SK-N-MC (cell line): ENCODE results near the gene IPP.

ENCODE experiments used
- DNase-seq: peaks from one replicate; pipeline ENCODE4 v3.0.0-alpha.2; 2011; ENCODE audit warnings: low read depth, low spot score
- H3K27ac ChIP-seq: fragments of 200-600 bp; sonication (generic); 2 replicates; pipeline ENCODE4 v1.5.1; 2016; ENCODE audit warnings: mixed run types
- H3K36me3 ChIP-seq: fragments of 200-600 bp; sonication (generic); 2 replicates; pipeline ENCODE4 v1.6.1; 2017; ENCODE audit warnings: antibody characterized with exemption, low read length, mixed read lengths; ENCODE audit not compliant: insufficient read depth
- H3K4me3 ChIP-seq: fragments of 200-600 bp; sonication (generic); 2 replicates; pipeline ENCODE4 v1.5.1; 2016
- H3K9ac ChIP-seq: fragments of 200-600 bp; sonication (generic); 2 replicates; pipeline ENCODE4 v1.8.0; 2017; ENCODE audit warnings: mixed run types, mixed read lengths; ENCODE audit not compliant: insufficient read length
- H3K9me3 ChIP-seq: fragments of 200-600 bp; sonication (generic); 2 replicates; pipeline ENCODE4 v1.6.1; 2017; ENCODE audit warnings: low read depth, mild to moderate bottlenecking, antibody characterized with exemption, low read length, moderate library complexity, mixed read lengths
- EZH2 ChIP-seq: fragments of 200-600 bp; sonication (generic); IDR thresholded peaks from one replicate; pipeline ENCODE4 v1.6.1; 2017; ENCODE audit warnings: antibody characterized with exemption
- FOXP2 ChIP-seq: optimal IDR thresholded peaks from 2 replicates; pipeline ENCODE3; 2011; ENCODE audit warnings: mild to moderate bottlenecking, moderate library complexity; ENCODE audit not compliant: insufficient read depth; ENCODE audit errors: extremely low read length, control extremely low read depth
- POLR2AphosphoS5 ChIP-seq: IDR thresholded peaks from 2 replicates; pipeline ENCODE4 v1.6.1; 2012; ENCODE audit warnings: mild to moderate bottlenecking, low read depth, low read length, borderline replicate concordance

IPP gene

GRCh38 chr1:45667321-45668111, 82.9 kb downstream of the IPP start:
- Histone ChIP-seq H3K27ac (no peak overlapping the region), H3K36me3 (peaks cover 8% of the 10 kb centered on the region), H3K4me3 (no peak overlapping the region), H3K9ac (no peak overlapping the region), H3K9me3 (no peaks in the 10 kb centered on the region)
- no peak for TF ChIP-seq POLR2AphosphoS5
- no peak for TF ChIP-seq FOXP2
- TF ChIP-seq EZH2 = no peak
- no peak for DNase-seq

DNA sequence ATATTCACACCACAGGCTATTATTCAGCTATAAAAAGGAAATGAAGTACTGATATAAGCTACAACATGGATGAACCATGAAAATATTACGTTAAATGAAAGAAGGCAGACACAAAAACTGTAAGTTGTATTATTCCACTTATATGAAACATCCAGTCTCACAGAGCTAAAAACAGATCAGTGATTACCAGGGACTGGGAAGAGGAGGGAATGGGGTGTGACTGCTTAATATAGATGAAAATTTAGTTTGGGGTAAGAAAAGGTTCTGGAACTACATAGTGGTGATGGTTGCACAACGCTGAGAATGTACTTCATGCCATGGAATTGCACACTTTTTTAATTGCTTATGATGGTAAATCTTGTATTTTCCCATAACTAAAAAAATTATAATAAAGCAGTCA, 83.6 kb downstream of the IPP start:
- Histone ChIP-seq H3K27ac (no peak overlapping the region), H3K4me3 (no peak overlapping the region), H3K9me3 (no peaks in the 10 kb centered on the region), H3K9ac (no peak overlapping the region), H3K36me3 (peaks cover 8% of the 10 kb centered on the region)
- TF ChIP-seq POLR2AphosphoS5 (no peak), EZH2 (no peak), FOXP2 (no peak)
- DNase-seq = no peak

- DNase-seq = no peak
- Histone ChIP-seq H3K9ac (no peak overlapping the region), H3K9me3 (no peaks in the 10 kb centered on the region), H3K4me3 (no peak overlapping the region), H3K27ac (no peak overlapping the region), H3K36me3 (peaks cover 58% of the 10 kb centered on the region)
- TF ChIP-seq EZH2 (no peak), FOXP2 (no peak), POLR2AphosphoS5 (no peak)
Measured at GRCh38 chr1:45660336-45660735, 90.1 kb downstream of the IPP start.

- no peak for DNase-seq
- Histone ChIP-seq H3K9me3 (no peaks in the 10 kb centered on the region), H3K36me3 (peaks cover 69% of the 10 kb centered on the region), H3K27ac (no peak overlapping the region), H3K4me3 (no peak overlapping the region), H3K9ac (no peak overlapping the region)
- TF ChIP-seq FOXP2 (no peak), POLR2AphosphoS5 (no peak), EZH2 (no peak)
Measured at GRCh38 chr1:45659222-45659621, 91.2 kb downstream of the IPP start.

GRCh38 chr1:45658171-45658570, 92.3 kb downstream of the IPP start:
- no peak overlapping the region for H3K9ac ChIP-seq
- no peaks in the 10 kb centered on the region for H3K9me3 ChIP-seq
- H3K27ac ChIP-seq = no peak overlapping the region
- DNase-seq = no peak
- no peak overlapping the region for H3K4me3 ChIP-seq
- TF ChIP-seq POLR2AphosphoS5 (no peak), EZH2 (no peak), FOXP2 (no peak)
- H3K36me3 ChIP-seq = peaks cover 79% of the 10 kb centered on the region

- Histone ChIP-seq H3K27ac (no peak overlapping the region), H3K9me3 (no peaks in the 10 kb centered on the region)
Measured at GRCh38 chr1:45656573-45657226, 93.8 kb downstream of the IPP start.

DNA sequence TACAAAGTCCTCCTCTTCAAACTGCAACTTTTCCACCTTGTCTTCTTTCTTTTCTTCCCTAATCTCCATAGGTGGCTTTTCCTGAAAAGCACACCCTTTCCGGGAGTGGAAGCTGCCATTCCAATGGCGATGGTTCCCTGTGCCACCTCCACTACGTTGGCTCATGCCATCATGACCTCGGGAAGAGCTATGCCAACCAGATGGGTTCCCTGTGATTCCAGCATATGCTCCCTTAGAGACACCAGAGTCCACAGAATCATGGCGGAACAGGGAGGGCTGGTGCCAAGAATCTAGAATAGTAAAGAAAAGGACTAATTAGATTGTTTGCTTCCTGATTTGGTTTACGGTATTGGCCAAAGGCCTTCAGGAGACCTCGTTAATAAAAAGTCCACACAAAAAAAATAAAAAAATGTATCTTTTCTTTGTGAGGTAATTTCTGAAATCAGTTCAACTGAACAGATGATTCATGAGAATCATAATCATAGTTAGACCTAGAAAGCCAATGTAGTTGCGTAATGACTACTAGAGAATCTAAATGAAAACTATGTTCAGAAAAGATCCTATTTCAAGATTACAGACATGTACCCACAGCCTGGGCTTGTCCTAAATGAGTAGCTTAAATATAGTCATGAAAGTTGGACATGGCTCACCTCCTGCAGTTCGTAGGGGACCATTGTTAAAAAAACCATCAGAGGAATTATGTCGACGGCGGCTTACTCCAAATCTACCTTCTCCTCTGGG, 95.7 kb downstream of the IPP start:
- Histone ChIP-seq H3K4me3 (no peak overlapping the region), H3K9ac (no peak overlapping the region), H3K36me3 (peaks cover 96% of the 10 kb centered on the region), H3K27ac (no peak overlapping the region), H3K9me3 (no peaks in the 10 kb centered on the region)
- TF ChIP-seq EZH2 = no peak
- TF ChIP-seq POLR2AphosphoS5 = no peak
- TF ChIP-seq FOXP2 = no peak
- no peak for DNase-seq

More at GRCh38 chr1:45656573-45657226, 93.8 kb downstream of the IPP start:
- H3K36me3 ChIP-seq = peaks cover 92% of the 10 kb centered on the region
- H3K9ac ChIP-seq = no peak overlapping the region
- DNase-seq = no peak
- TF ChIP-seq EZH2 = no peak
- TF ChIP-seq POLR2AphosphoS5 = no peak
- TF ChIP-seq FOXP2 = no peak
- H3K4me3 ChIP-seq = no peak overlapping the region
